HepG2 (cell line): ENCODE results near the gene TTC39B. TPM values are rescaled to one million over a fixed set of nuclear protein-coding genes. Genes with fewer than 3 reads are reported as not detected.
A peak's percentile ranks its signal among the peaks of the same experiment; 100 is the strongest.

Source experiments
- ATAC-seq: fragments of 200-7000 bp; cut with Tn5 transposase; 3 replicates; pipeline ENCODE4 v1.9.1; 2020; ENCODE audit warnings: mild to moderate bottlenecking, moderate library complexity
- BruUV-seq: library from RNA; stranded (reverse); fragments of 400-500 nt; replicated peaks from 2 replicates; lab custom pipeline; 2021; lab: Mats Ljungman, UMichigan
- CTCF ChIA-PET: fragments of 300-600 bp; formaldehyde crosslinking; extraction: SDS; loops from one replicate; lab custom pipeline; 2021; ENCODE audit warnings: low total read pairs, inconsistent platforms, low intra/inter-chr PET ratio; lab: Yijun Ruan, JAX
- POLR2A ChIA-PET: fragments of 350-600 bp; sonication (Branson Sonifier 250); formaldehyde crosslinking; loops from one replicate; lab custom pipeline; 2020; ENCODE audit warnings: antibody characterized with exemption, inconsistent platforms; lab: Yijun Ruan, JAX
- DNase-seq: peaks from one replicate; pipeline ENCODE4 v3.0.0-alpha.2; 2015; ENCODE audit warnings: low spot score
- FAIRE-seq: peaks from 3 replicates; lab custom pipeline; 2011; peaks lifted over from hg19 to GRCh38; lab: Jason Lieb, UNC
- H2AFZ ChIP-seq: one replicate; pipeline ENCODE4 v1.6.1; 2011; ENCODE audit warnings: low read length, inconsistent platforms
- H3K27ac ChIP-seq: fragments of 300-600 bp; 3 replicates; pipeline ENCODE4 v1.8.0; 2011; ENCODE audit warnings: mixed run types, mild to moderate bottlenecking, mixed read lengths, low read length, inconsistent platforms; ENCODE audit not compliant: insufficient read depth; ENCODE audit errors: extremely low read length
- H3K27me3 ChIP-seq, 2 experiments: fragments of 200-600 bp in 1 of 2; 2 replicates in 1 of 2; 3 replicates in 1 of 2; pipeline versions ENCODE4 v1.6.0 to v1.8.0; 2011; ENCODE audit warnings: low read length in 2 of 2, mild to moderate bottlenecking in 2 of 2, moderate library complexity in 2 of 2, inconsistent platforms in 1 of 2; ENCODE audit not compliant: insufficient read depth in 2 of 2, control insufficient read depth in 1 of 2
- H3K36me3 ChIP-seq, 2 experiments: fragments of 200-600 bp in 1 of 2; replicated peaks in 1 of 2; 2 replicates in 1 of 2; 3 replicates in 1 of 2; pipeline versions ENCODE4 v1.5.1 to v1.8.0; 2011; ENCODE audit warnings: low read length in 2 of 2, inconsistent platforms in 1 of 2; ENCODE audit not compliant: insufficient read depth in 2 of 2, control insufficient read depth in 1 of 2
- H3K4me1 ChIP-seq: 2 replicates; pipeline ENCODE4 v1.5.1; 2012; ENCODE audit warnings: low read length, inconsistent platforms; ENCODE audit not compliant: insufficient read depth
- H3K4me2 ChIP-seq: 2 replicates; pipeline ENCODE4 v1.6.0; 2011; ENCODE audit warnings: low read depth, low read length, inconsistent platforms
- H3K4me3 ChIP-seq, 3 experiments: fragments of 200-600 bp in 1 of 3; sonication (generic), shearing (Covaris generic) in 1 of 3; replicated peaks in 1 of 3; 2 replicates each; pipeline ENCODE4 v1.5.1; 2011 to 2016; ENCODE audit warnings: low read length in 3 of 3, inconsistent platforms in 2 of 3, low read depth in 2 of 3, mild to moderate bottlenecking in 2 of 3, control low read depth in 1 of 3, mixed read lengths in 1 of 3; ENCODE audit not compliant: insufficient read depth in 1 of 3
- H3K79me2 ChIP-seq: one replicate; pipeline ENCODE4 v1.6.1; 2011; ENCODE audit warnings: low read length, inconsistent platforms; ENCODE audit not compliant: insufficient read depth
- H3K9ac ChIP-seq: 2 replicates; pipeline ENCODE4 v1.6.0; 2011; ENCODE audit warnings: mild to moderate bottlenecking, low read depth, low read length, inconsistent platforms; ENCODE audit not compliant: insufficient read depth
- H3K9me3 ChIP-seq: 2 replicates; pipeline ENCODE4 v1.5.1; 2012; ENCODE audit warnings: mild to moderate bottlenecking, low read length
- H4K20me1 ChIP-seq: 2 replicates; pipeline ENCODE4 v1.6.0; 2011; ENCODE audit warnings: inconsistent platforms, mild to moderate bottlenecking, low read length, moderate library complexity; ENCODE audit not compliant: insufficient read depth
- BRD4 ChIP-seq: sonication (generic); formaldehyde crosslinking; IDR thresholded peaks from 2 replicates; pipeline ENCODE4 v1.4.0; 2020; ENCODE audit warnings: missing genetic modification reagents
- FOXA3 ChIP-seq: IDR thresholded peaks from 2 replicates; pipeline ENCODE4 v1.6.1; 2016; ENCODE audit warnings: missing genetic modification reagents, missing compliant biosample characterization
- MAX ChIP-seq: IDR thresholded peaks from 2 replicates; pipeline ENCODE4 v1.6.1; 2012; ENCODE audit warnings: inconsistent platforms
- MED13 ChIP-seq: sonication (generic); formaldehyde crosslinking; IDR thresholded peaks from 2 replicates; pipeline ENCODE4 v1.5.0; 2020; ENCODE audit warnings: missing genetic modification reagents
- PITX1 ChIP-seq: sonication (generic); formaldehyde crosslinking; IDR thresholded peaks from 2 replicates; pipeline ENCODE4 v1.5.1; 2020; ENCODE audit warnings: mild to moderate bottlenecking, missing genetic modification reagents
- RAD21 ChIP-seq: fragments of 450-650 bp; formaldehyde crosslinking; IDR thresholded peaks from 2 replicates; pipeline ENCODE4 v1.5.0; 2020; ENCODE audit warnings: mild to moderate bottlenecking
- SALL1 ChIP-seq: sonication (generic); formaldehyde crosslinking; IDR thresholded peaks from 2 replicates; pipeline ENCODE4 v1.8.0; 2022; ENCODE audit warnings: mild to moderate bottlenecking, missing genetic modification reagents
- SP5 ChIP-seq: IDR thresholded peaks from 2 replicates; pipeline ENCODE4 v1.6.1; 2016; ENCODE audit warnings: low read depth, borderline replicate concordance
- TCF7 ChIP-seq: sonication (generic); IDR thresholded peaks from 2 replicates; pipeline ENCODE4 v1.6.1; 2016; ENCODE audit warnings: antibody characterized with exemption, low read depth
- TEAD3 ChIP-seq: optimal IDR thresholded peaks from 2 replicates; pipeline ENCODE3; 2016; ENCODE audit warnings: borderline replicate concordance
- TFAP4 ChIP-seq: sonication (generic); IDR thresholded peaks from 2 replicates; pipeline ENCODE4 v1.6.1; 2016; ENCODE audit warnings: low read depth, borderline replicate concordance
- THAP9 ChIP-seq: sonication (generic); formaldehyde crosslinking; IDR thresholded peaks from 2 replicates; pipeline ENCODE4; 2020; ENCODE audit warnings: missing genetic modification reagents, mild to moderate bottlenecking, borderline replicate concordance
- ZNF569 ChIP-seq: sonication (generic); formaldehyde crosslinking; IDR thresholded peaks from 2 replicates; pipeline ENCODE4 v1.5.0; 2020; ENCODE audit warnings: mild to moderate bottlenecking, missing genetic modification reagents, moderate library complexity, borderline replicate concordance
- ZNF652 ChIP-seq: IDR thresholded peaks from 2 replicates; pipeline ENCODE4 v1.6.1; 2016; ENCODE audit warnings: low read depth, borderline replicate concordance
- WGBS: methylation state at CpG from one replicate; pipeline ENCODE4 v1.1.6; 2017; ENCODE audit warnings: low lambda C conversion rate; 5-methylcytosine and 5-hydroxymethylcytosine counted together
- in situ Hi-C: cut with HindIII; loops from 2 replicates; pipeline ENCODE4 v1.10.0; 2017; ENCODE audit warnings: low pct_unique_long_range_greater_than_20kb; ENCODE audit not compliant: extremely low pct_ligation_motif_present
- intact Hi-C: fragments of 100-400 bp; cut with micrococcal nuclease; formaldehyde crosslinking; loops from one replicate; pipeline ENCODE4 v1.10.0; 2022; ENCODE audit not compliant: unreplicated experiment
- polyA plus RNA-seq, 8 experiments: library from polyadenylated mRNA; depleted of rRNA in 3 of 8; stranded (reverse) in 7 of 8; unstranded in 1 of 8; fragments of >200 nt; fragmentation: Illumina TruSeq in 4 of 8; extraction: Trizol in 4 of 8; gene quantifications; 2 replicates each; pipeline versions ENCODE4 v1.2.1 to v1.2.3, GENCODE V29; 2011 to 2016; ENCODE audit warnings: low read depth in 4 of 8, missing spikeins in 1 of 8, mixed read lengths in 1 of 8; ENCODE audit not compliant: insufficient read depth in 1 of 8
- total RNA-seq, 5 experiments: library from RNA; depleted of rRNA; stranded (reverse); fragments of >200 nt; fragmentation: Illumina TruSeq; extraction: Trizol; gene quantifications; 2 replicates each; pipeline ENCODE4 v1.2.3, GENCODE V29; 2016; ENCODE audit warnings: low read depth in 1 of 5
- TF ChIP-seq, protein P1 (sequence below): IDR thresholded peaks from 2 replicates; pipeline ENCODE4 v1.6.1; 2016; ENCODE audit warnings: mild to moderate bottlenecking
- TF ChIP-seq, protein P2 (sequence below): sonication (generic); formaldehyde crosslinking; IDR thresholded peaks from 2 replicates; pipeline ENCODE4 v1.9.0; 2022; ENCODE audit warnings: low read depth, missing genetic modification reagents

TTC39B gene
- total and polyA plus RNA-seq, 2 of the 13 experiments (the other 11 are each of a cell fraction or from before 2014, with no cell fraction given): 14.3 to 19.4 TPM

GRCh38 chr9:15205632-15206420 is 101.2 kb downstream of the TTC39B start:
- Histone ChIP-seq H4K20me1 (no peaks in the 10 kb centered on the region), H3K4me3 (no peak overlapping the region), H3K79me2 (no peaks in the 10 kb centered on the region), H3K27ac (peak overlapping the region; percentile 53), H3K4me1 (peaks cover 24% of the 10 kb centered on the region), H3K4me2 (no peak overlapping the region), H3K9ac (no peak overlapping the region), H2AFZ (no peak overlapping the region), H3K9me3 (no peaks in the 10 kb centered on the region), H3K27me3 (no peaks in the 10 kb centered on the region), H3K36me3 (peaks cover 1 to 28% of the 10 kb centered on the region in 2 experiments; a peak in 3 of 5 replicates)
- WGBS: 73% methylated on average over 7 of the region's 7 CpGs
- FAIRE-seq (no peak), DNase-seq (peak; percentile 63), ATAC-seq (peak; percentile 98)
- in situ Hi-C loops: loop anchor here (25.0 kb wide), 1 partner anchor 406 kb away; no protein-coding TSS in a partner anchor
- intact Hi-C loops: no loop called here
- no TSS peak for BruUV-seq
- CTCF ChIA-PET: no interaction called here
- POLR2A ChIA-PET: no interaction called here
- TF ChIP-seq THAP9 (CRISPR knock-in tag): no peak
- TF ChIP-seq ZNF652 (CRISPR knock-in tag): peak; percentile 92
- no peak for TF ChIP-seq PITX1
- TF ChIP-seq SALL1 (CRISPR knock-in tag): peak; percentile 55
- peak; percentile 24; the same call in 1 of the 2 replicates for TF ChIP-seq TCF7
- TF ChIP-seq, protein P1, sequence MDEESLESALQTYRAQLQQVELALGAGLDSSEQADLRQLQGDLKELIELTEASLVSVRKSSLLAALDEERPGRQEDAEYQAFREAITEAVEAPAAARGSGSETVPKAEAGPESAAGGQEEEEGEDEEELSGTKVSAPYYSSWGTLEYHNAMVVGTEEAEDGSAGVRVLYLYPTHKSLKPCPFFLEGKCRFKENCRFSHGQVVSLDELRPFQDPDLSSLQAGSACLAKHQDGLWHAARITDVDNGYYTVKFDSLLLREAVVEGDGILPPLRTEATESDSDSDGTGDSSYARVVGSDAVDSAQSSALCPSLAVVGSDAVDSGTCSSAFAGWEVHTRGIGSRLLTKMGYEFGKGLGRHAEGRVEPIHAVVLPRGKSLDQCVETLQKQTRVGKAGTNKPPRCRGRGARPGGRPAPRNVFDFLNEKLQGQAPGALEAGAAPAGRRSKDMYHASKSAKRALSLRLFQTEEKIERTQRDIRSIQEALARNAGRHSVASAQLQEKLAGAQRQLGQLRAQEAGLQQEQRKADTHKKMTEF: peak; percentile 47
- no peak for TF ChIP-seq SP5 (CRISPR knock-in tag)
- TF ChIP-seq, protein P2, sequence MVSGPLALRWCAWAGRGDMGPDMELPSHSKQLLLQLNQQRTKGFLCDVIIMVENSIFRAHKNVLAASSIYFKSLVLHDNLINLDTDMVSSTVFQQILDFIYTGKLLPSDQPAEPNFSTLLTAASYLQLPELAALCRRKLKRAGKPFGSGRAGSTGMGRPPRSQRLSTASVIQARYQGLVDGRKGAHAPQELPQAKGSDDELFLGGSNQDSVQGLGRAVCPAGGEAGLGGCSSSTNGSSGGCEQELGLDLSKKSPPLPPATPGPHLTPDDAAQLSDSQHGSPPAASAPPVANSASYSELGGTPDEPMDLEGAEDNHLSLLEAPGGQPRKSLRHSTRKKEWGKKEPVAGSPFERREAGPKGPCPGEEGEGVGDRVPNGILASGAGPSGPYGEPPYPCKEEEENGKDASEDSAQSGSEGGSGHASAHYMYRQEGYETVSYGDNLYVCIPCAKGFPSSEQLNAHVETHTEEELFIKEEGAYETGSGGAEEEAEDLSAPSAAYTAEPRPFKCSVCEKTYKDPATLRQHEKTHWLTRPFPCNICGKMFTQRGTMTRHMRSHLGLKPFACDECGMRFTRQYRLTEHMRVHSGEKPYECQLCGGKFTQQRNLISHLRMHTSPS (CRISPR knock-in tag): no peak
- peak; percentile 43; the same call in 1 of the 2 replicates for TF ChIP-seq FOXA3 (CRISPR knock-in tag)
- no peak for TF ChIP-seq BRD4 (CRISPR knock-in tag)
- no peak for TF ChIP-seq ZNF569 (CRISPR knock-in tag)
- no peak for TF ChIP-seq TEAD3
- TF ChIP-seq MAX: 0 out of 2 replicates have a peak, but pooled peaks have one; percentile 33
- TF ChIP-seq RAD21 (CRISPR knock-in tag): no peak
- no peak for TF ChIP-seq MED13 (CRISPR knock-in tag)
- TF ChIP-seq TFAP4: no peak
